HK-2 (cell line): Measurements from ENCODE around the gene MCCD1.
"Not testable (repeated sequence)": the region's sequence is repeated elsewhere in the genome, so short reads cannot be mapped to it uniquely, and the experiment has no call there.

Experiments
- DNase-seq: peaks from one replicate; pipeline ENCODE4 v3.0.0-alpha.2; 2018; ENCODE audit not compliant: unreplicated experiment

MCCD1 gene, protein sequence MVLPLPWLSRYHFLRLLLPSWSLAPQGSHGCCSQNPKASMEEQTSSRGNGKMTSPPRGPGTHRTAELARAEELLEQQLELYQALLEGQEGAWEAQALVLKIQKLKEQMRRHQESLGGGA

DNA sequence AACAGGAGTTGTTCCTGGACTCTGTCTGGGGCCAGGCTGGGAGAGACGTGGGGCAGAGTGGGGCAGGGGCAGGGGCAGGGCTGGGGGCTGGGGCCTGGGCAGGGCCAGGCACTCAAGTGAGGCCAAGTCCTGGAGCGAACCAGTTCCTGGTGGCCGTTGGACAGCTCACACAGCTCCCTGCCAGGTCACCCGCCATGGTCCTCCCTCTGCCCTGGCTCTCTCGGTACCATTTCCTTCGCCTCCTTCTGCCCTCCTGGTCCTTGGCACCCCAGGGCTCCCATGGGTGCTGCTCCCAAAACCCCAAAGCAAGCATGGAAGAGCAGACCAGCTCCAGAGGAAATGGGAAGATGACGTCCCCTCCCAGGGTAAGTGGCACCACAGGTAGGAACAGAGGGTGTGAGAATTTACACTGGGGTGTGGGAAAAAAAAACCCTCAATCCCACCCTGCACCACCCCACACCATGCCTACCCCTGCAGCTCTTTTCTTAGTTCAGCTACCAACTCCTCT, at the start of gene MCCD1:
Gene MCCD1 (plus strand): TSS at position 142 of the 508 bp plus-strand sequence. CDS start 53 bp downstream, at position 195.
- peak; percentile 29 for DNase-seq

DNA sequence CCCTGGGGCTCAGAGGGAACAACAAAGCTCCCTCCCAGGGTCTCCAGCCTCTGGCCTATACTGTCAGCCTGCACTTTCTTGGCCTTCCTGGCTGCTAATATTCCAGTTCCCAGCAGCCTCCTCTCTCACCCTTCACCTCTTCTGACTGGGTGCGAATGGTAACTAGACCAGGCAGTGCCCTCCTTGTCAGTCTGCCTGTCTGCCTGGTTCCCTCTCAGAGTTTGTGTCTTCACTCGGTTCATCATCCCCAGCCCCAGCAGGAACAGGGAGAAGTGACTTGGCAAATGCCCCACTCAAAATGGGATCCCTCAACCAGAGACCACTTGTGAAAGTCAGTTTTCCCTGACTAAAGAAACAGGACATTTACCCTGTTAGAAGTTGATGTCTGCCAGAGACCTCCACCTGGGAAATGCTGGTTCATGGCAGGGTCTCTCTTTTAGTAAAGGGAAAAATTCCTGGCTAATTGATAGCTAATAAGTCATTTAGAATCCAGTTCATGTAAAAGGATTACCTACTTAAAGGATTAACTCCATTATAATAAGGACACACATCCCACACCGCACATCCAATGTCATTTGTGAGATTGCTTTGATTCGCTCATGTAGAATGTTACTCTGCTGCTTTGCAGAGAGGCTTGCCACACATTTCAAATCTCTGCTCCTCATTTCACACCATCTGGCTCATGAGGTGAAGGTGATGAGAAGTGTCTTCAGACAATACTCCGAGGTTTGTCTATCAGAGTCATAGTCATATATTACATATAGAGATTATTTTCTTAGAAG, 49.4 kb upstream of the MCCD1 start:
- DNase-seq: no peak

DNA sequence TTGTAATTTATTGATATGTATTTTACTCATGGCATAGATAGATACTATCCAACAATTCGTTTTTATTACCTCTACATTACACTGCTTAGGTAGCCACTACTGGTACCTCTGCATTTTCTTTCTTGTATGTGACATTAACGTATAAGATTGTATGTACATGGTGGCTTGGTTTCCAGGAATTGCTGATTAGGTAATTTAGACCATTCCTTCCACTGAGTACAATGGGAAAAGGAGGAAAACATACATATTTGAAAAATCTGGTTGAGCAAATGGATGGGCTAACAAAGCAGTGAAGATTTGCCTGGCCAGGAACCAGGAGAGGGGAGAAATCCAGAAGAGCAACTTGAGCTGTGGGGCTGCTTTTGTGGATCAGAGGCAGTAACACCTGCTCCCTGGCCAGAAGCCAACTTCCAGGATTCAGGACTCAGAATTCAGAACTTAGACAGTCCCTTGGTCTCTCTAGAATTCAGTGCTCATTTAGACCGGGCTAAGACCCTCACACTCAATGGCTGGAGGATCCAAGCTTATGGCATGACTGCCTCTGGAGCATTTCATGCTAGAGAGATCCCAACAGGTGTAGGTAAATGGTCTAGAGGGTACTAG, 48.7 kb upstream of the MCCD1 start:
- DNase-seq: no peak

DNA sequence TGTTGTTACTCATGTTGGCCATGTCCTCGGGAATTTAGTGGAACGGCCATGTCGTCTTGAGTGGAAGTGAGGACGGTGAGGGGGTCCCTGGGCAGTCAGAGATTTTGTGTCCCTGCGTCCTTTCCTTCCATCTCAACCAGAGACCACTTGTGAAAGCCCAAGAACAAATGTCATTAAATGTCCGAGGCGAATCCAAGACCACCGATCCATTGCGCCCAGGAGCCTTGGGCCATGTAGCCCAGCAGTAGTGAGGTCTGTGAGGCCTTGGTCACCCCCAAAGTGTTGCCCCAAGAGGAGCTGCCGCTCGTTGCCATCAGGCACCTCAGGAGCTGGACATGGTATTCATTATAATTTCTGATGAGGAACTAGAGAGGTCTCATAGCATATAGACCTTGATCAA, 48.2 kb upstream of the MCCD1 start:
- DNase-seq: no peak

DNA sequence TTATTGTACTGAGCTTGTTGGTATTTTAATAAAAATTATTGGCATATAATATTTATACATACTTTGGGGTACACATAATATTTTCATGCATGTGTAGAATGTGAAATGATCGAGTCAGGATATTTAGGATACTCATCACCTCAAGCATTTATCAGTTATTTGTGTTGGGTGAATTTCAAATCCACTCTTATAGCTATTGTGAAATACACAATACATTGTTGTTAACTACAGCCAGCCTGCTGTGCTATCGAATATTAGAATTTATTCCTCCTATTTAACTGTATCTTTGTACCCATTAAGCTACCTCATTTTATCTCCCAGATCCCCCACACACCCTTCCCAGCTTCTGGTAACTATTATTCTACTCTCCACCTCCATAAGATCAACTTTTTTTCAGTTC, 45.4 kb upstream of the MCCD1 start:
- no peak for DNase-seq

DNA sequence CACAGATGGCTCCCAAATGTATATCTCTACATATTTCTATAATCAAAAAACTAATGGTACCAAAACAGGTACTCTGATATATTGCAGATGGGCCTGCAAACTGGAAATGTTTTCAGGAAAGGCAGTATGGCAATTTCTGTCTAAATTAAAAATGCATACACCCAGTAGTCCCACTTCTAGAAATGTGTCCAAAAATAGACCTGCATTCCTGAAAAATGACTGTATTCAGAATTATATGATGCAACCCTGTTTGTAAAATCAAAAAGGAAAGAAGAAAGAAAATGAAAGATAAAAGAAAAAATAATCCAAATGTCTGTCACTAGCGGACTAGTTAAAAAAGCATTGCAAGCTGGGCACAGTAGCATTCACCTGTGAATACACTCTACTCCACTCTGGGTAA, 43.7 kb upstream of the MCCD1 start:
- DNase-seq: no peak

DNA sequence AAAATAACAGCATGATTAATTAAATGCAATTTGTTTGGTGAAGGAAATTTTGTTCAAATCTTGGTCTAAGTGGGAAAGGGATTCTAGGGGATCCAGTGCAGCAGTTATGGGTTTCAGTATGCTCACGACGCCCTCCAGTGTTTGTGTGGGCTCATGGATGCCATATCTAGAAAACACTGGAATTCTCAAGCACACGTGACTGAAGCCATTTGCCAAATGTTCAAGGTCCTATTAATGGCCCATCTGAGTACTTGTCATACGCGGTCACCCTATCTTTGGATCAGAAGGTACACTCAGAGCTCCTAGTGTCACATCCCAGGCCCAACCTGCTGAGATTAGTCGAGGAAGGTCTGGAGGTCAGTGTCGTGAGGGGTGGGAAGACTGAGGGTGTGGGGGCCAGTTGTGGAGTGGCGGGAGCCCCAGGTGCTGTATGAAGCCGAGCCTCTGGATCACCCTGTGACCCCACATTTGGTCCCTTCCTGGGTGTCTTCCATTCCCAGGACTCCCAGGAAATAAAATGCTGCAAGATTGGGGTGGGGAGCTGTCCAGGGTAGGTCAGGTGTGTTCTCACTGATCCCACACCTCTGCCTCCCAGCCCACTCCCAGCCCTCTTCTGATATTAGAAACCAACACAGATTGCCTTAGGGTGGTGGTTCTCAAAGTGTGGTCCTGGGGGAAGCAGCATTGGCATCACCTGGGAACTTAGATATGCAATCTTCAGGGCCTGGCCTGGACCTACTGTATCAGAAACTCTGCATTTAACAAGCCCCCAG, 42.5 kb upstream of the MCCD1 start:
- DNase-seq: not testable (repeated sequence)

DNA sequence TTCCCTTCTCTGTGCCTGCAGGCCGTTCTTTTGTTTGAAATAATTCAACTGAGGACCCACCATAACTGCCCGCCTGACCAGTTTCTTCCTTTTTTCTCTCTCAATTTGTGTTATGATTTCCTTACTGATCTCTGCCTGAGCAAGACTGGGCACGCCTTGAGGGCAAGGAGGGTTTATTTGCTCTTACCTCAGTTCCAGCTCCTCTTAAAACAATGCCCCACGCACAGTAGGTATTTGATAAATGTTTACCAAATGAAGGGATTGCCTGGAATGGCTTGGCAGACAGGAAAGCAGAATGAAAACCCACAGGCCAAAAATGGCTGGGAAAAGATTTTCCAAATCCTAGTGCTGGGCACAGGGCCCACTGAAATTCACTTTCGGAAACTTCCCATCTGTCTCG, 41.1 kb upstream of the MCCD1 start:
- not testable (repeated sequence) for DNase-seq

DNA sequence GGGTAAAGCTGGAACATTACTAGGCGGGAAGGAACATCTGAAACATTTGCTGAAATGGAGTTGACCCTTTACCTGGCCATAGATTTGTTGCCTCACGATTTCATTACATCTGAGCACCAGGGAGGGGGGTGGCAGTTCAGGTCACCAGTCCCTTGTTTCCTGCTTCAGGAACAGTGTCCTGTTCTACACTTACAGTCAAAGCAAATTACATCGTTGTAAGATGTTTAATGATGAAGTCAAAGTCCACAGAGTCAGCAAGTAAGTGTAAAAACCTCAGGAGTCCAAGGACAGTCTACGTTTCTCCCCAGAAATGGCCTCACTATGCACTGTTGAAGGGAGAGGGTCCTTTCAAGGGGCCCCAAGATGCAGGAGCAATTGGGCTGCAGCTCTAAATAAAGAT, 39.7 kb upstream of the MCCD1 start:
- no peak for DNase-seq

DNA sequence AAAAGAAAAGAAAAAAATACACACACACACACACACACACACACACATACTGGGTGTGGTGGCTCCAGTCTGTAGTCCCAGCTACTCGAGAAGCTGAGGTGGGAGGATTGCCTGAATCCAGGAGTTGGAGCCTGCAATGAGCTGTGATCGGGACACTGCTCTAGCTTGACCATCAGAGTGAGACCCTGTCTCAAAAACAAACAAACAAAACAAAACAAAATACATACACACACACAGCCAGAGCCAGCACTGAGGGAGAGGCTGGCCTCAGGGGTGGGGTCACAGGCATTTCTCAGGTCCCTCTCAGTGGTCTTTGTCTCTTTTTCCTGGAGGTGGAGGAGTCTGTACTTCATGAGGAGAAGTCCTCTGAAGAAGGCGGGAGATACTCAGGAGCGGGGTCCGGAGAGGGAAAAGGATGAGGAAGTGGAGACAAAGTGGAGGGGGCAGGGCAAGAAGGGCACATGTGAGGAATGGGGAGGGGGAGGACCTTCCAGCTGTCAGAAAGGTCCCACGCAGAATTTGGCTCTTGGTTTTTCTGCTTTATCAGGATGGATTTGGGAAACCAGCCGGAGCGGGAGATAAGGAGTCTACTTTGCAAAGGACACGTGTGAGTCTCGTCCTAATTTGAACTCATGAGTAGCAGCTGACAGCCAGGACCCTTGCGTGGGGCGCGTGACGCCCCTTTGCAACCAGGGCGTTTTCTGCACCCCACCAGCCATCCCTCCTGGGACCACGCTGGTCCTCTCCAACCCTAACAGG, 38.5 kb upstream of the MCCD1 start:
- no peak for DNase-seq

DNA sequence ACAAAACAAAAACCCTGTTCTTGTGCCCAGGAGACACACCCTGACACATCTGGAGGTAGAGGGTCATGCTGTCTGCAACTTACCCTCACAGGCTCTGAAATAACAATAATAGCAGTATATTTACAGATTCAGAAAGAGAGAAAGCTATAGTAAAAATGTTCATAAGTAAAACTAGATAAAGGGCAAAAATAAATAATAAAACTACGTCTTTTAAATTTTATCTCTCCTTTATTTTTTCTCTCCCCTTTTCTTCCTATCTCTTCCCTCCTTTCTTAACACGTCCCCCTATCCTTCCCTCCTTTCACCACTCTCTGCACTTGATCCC, 35.2 kb upstream of the MCCD1 start:
- DNase-seq: not testable (repeated sequence)

DNA sequence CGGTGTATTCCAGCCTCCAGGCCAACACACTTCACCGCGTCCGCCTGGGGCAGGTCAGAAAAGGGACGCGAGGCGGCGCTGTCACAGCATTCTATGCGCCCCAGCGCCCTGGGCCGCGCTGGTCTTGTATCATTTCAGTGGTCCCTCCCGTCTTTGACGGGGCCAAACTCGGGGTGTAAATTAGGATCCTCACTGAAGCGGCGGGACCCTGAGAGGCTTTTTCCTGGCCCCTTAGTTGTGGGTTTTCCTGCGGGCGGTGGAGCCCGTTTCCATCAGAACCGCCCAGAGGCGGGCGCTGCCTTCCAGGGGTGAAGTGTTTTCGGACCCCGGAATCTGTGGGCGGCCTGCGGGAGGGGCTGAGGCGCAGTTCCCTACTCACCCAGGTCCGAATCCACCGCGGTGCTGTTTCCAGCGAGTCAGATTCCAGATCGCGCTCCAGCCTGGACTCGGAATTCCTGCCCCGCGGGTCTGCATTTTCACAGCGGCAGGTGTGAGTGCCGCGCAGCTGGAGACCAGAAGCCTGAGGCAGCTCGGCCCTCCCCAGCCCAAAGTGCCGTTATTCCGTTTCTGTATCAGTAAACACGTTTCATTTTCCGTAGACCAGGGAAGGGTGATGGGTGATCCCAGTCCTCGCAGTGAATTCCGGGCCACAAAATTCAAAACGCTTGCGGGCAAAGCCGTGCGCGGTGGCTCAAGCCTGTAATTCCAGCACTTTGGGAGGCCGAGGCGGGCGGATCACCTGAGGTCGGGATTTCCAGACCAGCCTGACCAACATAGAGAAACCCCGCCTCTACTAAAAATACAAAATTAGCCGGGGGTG, 34.7 kb upstream of the MCCD1 start:
- peak; percentile 85 for DNase-seq

DNA sequence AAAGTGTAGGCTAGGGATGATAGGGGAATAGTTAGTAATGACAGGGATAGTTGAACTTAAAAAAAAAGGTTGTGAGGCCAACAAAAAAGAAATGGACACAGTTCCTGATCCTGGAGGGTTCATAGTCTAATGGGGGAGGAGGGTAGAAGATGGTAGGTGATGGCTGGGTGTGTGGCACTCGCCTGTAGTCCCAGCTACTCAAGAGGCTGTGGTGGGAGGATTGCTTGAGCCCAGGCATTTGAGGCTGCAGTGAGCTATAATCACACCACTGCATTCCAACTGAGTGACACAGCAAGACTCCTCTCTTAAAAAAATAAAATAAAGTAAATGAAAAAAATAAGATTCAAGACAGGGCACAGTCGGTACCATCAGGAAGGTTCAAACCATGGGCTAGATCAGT, 33.2 kb upstream of the MCCD1 start:
- DNase-seq: peak; percentile 60

DNA sequence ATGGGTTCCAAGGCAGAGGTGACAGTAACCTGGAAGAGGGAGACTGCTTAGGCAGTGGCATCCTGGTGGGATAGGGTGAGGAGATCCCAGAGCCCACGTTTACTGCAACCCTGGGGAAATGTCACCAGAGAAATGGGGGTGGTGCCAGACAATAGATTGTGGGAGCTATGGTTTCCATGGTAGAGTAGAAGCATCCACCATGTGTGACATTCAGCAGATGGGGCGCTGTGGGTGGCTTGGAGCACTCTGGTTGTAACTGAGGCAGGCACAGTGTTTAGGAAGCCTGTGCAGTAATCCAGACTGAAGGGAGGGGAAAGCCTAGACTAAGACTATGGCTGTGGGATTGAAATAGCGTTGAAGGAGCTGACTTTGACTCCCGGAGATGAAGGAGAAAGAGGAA, 31.9 kb upstream of the MCCD1 start:
- DNase-seq: not testable (repeated sequence)

DNA sequence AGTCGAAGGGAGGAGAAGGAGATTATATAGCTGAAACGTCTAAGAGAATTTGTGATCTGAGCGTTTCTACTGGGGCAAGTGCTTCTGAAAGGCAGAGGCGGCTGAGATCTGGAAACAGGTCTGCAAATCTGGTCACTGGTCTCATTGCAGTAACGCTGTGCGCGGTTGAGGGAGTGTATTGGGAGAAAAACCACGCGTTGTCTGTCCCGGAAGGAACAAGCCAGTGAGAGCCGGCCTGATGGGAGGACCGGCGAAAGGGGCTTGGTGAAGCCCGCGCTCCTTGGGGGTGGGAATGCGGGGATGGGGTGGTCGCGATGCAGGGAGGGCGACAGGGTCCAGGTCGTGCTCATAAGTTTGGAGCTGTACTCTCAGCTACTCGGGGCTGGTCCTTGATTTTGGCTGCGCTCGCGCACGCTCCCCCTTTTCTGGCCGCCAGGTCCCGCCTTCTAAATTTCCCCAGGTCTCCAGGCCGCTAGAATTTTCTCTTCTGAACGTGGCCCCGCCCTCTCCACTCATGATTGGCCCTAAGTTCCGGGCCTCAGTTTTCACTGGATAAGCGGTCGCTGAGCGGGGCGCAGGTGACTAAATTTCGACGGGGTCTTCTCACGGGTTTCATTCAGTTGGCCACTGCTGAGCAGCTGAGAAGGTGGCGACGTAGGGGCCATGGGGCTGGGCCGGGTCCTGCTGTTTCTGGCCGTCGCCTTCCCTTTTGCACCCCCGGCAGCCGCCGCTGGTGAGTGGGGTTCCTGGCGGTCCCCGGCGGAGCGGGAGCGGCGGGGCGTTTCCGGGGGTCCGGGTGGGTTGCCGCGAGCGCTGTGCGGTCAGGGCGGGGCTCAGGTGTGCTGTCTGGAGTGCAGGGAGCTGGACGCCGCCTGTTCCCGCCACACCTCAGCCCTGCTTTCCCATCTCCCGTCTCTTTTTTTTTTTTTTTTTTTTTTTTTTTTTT, 31.0 kb upstream of the MCCD1 start, which contains the start of gene MICB:
Gene MICB (plus strand): TSS at position 615 of the 946 bp plus-strand sequence. CDS start 49 bp downstream, at position 664.
- peak; percentile 86 for DNase-seq

DNA sequence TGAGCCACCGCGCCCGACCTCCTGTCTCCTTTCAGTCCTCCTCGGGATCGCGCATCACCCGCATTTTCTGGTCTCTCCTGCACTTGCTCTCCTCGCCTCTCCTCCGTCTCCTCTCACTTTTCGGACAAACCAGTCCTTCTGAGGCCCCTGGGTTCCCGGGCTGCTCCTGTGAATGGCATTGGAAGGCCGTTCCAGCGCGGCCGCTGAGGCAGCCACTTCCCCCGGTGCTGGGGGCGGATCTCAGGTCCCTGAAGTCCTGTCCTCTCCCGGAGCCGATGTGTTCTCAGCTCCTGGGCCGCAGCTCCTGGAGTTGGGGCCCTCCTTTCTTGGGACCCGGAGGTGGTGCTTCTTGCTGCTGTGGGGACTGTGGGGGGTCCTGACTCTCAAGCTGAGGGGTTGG, 30.0 kb upstream of the MCCD1 start:
- DNase-seq: peak; percentile 30

DNA sequence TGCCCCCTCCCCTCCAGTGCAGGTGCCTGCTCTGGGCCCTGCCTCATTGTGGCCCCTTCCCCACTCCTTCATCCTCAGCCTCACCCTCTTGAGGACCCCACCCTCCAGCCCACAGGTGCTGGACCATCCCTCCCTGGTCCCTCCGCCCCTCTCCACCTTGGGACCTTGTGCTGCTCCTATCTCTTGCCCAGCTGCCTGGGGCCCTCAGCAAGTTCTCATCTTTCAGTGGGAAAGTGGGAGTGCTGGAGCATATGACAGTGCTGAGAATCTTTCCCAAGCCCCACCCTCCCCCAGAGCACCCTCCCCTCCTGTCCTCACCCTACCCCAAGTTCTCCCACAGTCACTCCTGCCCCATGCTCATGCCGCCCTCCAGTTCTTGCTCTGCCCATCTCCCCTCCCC, 29.1 kb upstream of the MCCD1 start:
- not testable (repeated sequence) for DNase-seq

DNA sequence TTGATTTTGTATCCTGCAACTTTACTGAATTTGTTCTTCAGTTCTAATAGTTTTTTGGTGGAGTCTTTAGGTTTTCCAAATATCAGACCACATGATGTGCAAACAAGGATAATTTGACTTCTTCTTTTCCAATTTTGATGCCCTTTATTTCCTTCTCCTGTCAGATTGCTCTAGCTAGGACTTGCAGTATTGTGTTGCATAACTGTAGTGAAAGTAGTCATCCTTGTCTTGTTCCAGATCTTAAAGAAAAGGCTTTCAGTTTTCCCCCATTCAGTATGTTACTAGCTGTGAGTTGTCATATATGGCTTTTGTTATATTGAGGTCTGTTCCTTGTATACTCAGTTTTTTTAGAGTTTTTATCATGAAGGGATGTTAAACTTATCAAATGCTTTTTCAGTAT, 26.2 kb upstream of the MCCD1 start:
- DNase-seq: no peak

DNA sequence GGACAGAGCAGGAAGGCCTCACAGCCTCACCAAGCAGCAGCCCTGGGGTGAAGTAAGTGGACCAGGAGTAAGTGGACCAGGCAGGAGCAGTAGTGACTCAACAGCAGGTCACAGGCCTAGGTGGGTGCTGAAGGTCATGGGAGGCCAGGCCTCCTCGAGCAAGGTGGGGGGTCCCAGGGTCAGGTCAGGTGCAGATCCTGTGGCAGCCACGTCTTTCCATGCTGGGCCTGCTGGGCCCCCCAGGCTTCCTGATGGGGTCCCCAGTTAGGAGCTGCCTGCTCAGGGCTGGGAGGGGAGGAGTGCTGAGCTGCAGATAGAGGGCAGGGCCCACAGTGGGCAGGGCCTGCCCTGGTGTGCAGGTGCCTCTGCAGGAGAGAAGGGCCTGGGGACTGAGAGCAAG, 19.7 kb upstream of the MCCD1 start:
- not testable (repeated sequence) for DNase-seq

DNA sequence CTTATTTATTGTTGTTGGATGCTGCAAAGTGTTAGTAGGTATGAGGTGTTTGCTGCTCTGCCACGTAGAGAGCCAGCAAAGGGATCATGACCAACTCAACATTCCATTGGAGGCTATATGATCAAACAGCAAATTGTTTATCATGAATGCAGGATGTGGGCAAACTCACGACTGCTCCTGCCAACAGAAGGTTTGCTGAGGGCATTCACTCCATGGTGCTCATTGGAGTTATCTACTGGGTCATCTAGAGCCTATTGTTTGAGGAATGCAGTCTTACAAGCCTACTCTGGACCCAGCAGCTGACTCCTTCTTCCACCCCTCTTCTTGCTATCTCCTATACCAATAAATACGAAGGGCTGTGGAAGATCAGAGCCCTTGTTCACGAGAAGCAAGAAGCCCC, 18.8 kb upstream of the MCCD1 start:
- DNase-seq: no peak
